GM06990 (cell line): ENCODE results near the gene ANP32A.

Experiments
- DNase-seq: peaks from one replicate; pipeline ENCODE4 v3.0.0-alpha.2; 2011; ENCODE audit not compliant: insufficient read length; ENCODE audit errors: extremely low read depth
- H3K27me3 ChIP-seq: replicated peaks from 2 replicates; pipeline ENCODE4 v1.6.0; 2011; ENCODE audit warnings: low read length; ENCODE audit not compliant: control insufficient read depth, insufficient read depth
- H3K36me3 ChIP-seq: 2 replicates; pipeline ENCODE4 v1.5.1; 2011; ENCODE audit warnings: low read length; ENCODE audit not compliant: control insufficient read depth, insufficient read depth
- H3K4me3 ChIP-seq: replicated peaks from 2 replicates; pipeline ENCODE4 v1.5.1; 2011; ENCODE audit warnings: low read depth, mild to moderate bottlenecking, control low read depth, low read length
- TF ChIP-seq, protein P1 (sequence below): IDR thresholded peaks from 2 replicates; pipeline ENCODE4 v1.5.1; 2011; ENCODE audit warnings: low read length, control low read depth, mild to moderate bottlenecking, inconsistent platforms; ENCODE audit not compliant: insufficient read depth, poor library complexity, severe bottlenecking

Gene ANP32A

DNA sequence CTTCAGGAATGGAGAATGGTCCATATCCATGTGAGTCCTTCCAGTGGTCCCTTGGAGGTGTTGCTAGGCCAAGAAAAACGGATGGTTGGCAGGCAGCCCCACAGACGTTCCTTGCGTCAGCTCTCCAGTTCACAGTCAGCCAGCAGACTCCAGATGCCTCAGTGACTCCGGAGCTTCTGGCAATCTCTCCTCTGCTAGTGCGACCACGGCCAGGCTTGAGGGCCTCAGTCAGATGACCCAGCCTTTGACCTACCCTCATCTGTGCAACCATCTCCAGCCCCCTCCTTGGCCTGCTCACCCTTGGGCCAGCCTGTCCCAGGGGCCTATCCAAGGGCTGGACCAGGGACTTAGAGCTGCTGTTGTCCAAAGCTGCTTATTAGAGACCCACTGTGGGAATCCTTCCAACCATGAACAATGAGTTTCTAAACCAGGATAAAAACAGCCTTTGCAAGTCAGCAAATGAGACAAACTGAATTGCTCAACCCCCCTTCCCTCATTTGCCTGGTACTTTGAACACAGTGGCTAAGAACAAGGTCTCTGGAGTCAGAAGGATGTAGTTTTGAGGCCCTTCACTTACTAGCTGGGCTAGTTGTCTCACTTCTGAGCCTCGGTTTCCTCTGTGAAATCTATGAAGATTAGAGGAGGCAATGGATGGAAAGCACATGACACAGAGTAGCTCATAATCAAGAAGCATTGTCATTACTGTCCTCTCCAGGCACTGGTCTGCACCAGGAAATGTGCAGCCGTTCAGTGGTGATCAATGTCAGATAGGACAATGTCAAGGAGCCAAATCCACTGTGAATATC, 44.8 kb downstream of the ANP32A start:
- Histone ChIP-seq H3K36me3 (peaks cover 9% of the 10 kb centered on the region), H3K4me3 (no peak overlapping the region), H3K27me3 (no peaks in the 10 kb centered on the region)
- TF ChIP-seq, protein P1, sequence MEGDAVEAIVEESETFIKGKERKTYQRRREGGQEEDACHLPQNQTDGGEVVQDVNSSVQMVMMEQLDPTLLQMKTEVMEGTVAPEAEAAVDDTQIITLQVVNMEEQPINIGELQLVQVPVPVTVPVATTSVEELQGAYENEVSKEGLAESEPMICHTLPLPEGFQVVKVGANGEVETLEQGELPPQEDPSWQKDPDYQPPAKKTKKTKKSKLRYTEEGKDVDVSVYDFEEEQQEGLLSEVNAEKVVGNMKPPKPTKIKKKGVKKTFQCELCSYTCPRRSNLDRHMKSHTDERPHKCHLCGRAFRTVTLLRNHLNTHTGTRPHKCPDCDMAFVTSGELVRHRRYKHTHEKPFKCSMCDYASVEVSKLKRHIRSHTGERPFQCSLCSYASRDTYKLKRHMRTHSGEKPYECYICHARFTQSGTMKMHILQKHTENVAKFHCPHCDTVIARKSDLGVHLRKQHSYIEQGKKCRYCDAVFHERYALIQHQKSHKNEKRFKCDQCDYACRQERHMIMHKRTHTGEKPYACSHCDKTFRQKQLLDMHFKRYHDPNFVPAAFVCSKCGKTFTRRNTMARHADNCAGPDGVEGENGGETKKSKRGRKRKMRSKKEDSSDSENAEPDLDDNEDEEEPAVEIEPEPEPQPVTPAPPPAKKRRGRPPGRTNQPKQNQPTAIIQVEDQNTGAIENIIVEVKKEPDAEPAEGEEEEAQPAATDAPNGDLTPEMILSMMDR: no peak
- DNase-seq: no peak

DNA sequence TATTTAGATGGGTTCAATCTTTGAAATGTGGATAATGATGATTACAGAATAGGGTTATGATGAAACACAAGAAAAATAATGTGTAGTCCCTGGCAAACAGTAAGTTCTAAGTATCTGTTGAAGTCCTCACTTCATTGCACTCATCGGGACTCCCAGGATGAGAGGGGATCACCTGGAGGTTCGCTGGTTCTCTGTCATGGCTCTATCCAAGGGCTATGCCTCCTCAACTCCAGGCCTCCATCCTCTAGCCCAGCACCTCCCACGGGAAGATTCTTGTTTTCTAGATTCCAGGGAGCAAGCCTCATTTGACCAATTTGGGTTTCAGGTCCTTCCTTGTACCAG, 45.5 kb downstream of the ANP32A start:
- H3K27me3 ChIP-seq: no peaks in the 10 kb centered on the region
- TF ChIP-seq, protein P1: no peak
- H3K36me3 ChIP-seq: peaks cover 6% of the 10 kb centered on the region
- no peak overlapping the region for H3K4me3 ChIP-seq
- no peak for DNase-seq

DNA sequence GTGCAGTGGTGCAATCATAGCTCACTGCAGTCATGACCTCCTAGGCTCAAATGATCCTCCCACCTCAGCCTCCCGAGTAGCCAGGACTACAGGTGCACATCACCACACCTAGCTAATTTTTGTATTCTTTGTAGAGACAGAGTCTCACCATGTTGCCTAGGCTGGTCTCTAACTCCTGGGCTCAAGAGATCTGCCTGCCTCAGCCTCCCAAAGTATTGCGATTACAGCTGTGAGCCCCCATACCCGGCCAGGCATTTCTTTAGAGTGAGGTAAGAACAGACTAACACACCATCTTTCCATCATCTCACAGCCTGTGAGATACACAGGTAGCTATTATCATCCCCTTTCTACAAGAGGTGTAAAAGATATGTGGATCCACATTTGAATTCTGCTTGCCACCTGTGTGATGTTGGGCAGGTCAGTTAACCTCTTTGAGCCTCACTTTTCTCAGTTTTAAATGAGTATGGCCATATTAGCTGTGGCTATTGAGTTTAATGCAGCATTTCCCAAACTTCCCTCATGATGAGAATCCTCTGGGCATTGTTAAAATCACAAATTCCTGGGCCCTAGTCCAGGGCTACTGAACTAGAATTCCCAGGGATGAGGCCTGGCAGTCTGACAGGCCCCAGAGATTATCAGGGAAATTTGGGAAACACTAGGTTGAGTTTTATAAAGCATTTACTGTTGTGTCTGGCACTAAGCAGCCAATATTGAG, 46.0 kb downstream of the ANP32A start:
- TF ChIP-seq, protein P1: no peak
- no peak for DNase-seq
- no peak overlapping the region for H3K4me3 ChIP-seq
- H3K27me3 ChIP-seq: no peaks in the 10 kb centered on the region
- H3K36me3 ChIP-seq: peaks cover 3% of the 10 kb centered on the region

DNA sequence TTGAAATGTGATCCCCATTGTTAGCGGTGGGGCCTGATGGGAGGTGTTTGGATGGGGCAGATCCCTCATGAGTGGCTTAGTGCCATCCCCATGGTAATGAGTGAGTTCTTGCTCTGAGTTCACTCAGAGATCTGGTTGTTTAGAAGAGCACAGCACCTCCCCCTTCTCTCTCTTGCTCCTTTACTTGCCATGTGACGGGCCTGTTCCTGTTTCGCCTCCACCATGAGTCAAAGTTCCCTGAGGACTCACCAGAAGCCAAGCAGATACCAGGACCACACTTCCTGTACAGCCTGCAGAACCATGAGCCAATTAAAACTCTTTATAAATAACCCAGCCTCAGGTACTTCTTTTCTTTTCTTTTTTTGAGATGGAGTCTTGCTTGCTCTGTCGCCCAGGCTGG, 46.6 kb downstream of the ANP32A start:
- TF ChIP-seq, protein P1: no peak
- DNase-seq: no peak
- H3K27me3 ChIP-seq: no peaks in the 10 kb centered on the region
- no peak overlapping the region for H3K4me3 ChIP-seq
- H3K36me3 ChIP-seq: peaks cover 2% of the 10 kb centered on the region; the same call in 1 of the 2 replicates

DNA sequence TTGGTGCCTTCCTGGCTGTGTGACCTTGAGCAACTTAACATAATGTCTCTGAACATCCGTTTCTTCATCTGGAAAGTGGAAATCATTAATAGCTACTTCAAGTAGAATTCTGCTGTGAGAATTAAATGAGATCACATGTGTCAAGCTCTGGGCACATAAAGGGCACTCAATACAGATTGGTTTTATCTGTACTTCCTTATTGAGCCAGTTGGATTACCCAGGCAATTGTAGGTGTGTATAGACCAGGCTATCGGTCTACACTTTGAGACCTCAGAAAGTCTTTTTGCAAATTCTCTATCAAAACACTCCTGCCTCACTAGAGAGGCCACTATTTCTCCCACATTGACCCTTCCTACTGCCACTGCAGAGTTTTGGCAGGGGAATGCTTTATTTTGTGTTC, 47.7 kb downstream of the ANP32A start:
- Histone ChIP-seq H3K4me3 (no peak overlapping the region), H3K36me3 (peaks cover 2% of the 10 kb centered on the region; the same call in 1 of the 2 replicates), H3K27me3 (no peaks in the 10 kb centered on the region)
- TF ChIP-seq, protein P1: no peak
- DNase-seq: no peak
